ENCODE results near the gene EIF2S2. TPM values are rescaled to one million over a fixed set of nuclear protein-coding genes. Genes with fewer than 3 reads are reported as not detected.

The EIF2S2 gene
- total and polyA plus RNA-seq, 2 experiments from 2014 or later = 124 to 194 TPM

DNA sequence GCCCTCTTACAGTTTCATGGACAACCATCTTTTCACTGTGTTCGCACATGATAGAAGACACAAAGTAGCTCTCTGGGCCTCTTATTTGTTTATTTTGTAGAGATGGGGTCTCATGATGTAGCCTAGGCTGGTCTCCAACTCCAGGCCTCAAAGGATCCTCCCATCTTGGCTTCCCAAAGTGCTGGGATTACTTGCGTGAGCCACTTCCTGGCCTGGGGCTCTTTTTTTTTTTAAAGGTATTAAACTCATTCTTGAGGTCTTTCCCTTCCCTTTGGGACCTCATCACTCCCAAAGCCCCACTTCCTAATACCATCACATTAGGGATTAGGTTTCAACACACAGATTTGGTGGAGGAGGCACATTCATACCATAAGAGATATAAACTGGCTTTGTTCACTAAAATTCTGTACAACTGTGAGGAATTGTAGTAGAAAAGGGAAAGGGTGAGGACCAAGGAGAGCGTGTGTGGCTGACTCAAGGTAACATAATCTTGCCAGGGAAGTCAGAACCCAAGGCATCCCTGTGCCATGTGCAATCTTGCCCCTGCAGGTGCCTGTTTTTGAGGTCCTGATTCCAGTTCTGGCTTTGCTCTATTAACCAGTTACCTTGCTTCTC is 45.5 kb downstream of the EIF2S2 start (continued):
- TF ChIP-seq, protein P1, sequence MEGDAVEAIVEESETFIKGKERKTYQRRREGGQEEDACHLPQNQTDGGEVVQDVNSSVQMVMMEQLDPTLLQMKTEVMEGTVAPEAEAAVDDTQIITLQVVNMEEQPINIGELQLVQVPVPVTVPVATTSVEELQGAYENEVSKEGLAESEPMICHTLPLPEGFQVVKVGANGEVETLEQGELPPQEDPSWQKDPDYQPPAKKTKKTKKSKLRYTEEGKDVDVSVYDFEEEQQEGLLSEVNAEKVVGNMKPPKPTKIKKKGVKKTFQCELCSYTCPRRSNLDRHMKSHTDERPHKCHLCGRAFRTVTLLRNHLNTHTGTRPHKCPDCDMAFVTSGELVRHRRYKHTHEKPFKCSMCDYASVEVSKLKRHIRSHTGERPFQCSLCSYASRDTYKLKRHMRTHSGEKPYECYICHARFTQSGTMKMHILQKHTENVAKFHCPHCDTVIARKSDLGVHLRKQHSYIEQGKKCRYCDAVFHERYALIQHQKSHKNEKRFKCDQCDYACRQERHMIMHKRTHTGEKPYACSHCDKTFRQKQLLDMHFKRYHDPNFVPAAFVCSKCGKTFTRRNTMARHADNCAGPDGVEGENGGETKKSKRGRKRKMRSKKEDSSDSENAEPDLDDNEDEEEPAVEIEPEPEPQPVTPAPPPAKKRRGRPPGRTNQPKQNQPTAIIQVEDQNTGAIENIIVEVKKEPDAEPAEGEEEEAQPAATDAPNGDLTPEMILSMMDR (conservative IDR thresholded peaks at IDR 0.05; ENCODE audit: low read depth in 2 of 2) = no peak
- TF ChIP-seq JUNB (IDR thresholded peaks at IDR 0.05; ENCODE audit: unreplicated experiment) (no peak), NANOG (IDR thresholded peaks at IDR 0.05; ENCODE audit: borderline replicate concordance) (no peak)
- TF ChIP-seq, protein P2, sequence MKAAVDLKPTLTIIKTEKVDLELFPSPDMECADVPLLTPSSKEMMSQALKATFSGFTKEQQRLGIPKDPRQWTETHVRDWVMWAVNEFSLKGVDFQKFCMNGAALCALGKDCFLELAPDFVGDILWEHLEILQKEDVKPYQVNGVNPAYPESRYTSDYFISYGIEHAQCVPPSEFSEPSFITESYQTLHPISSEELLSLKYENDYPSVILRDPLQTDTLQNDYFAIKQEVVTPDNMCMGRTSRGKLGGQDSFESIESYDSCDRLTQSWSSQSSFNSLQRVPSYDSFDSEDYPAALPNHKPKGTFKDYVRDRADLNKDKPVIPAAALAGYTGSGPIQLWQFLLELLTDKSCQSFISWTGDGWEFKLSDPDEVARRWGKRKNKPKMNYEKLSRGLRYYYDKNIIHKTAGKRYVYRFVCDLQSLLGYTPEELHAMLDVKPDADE (IDR thresholded peaks at IDR 0.05) = no peak
- TF ChIP-seq, protein P3, sequence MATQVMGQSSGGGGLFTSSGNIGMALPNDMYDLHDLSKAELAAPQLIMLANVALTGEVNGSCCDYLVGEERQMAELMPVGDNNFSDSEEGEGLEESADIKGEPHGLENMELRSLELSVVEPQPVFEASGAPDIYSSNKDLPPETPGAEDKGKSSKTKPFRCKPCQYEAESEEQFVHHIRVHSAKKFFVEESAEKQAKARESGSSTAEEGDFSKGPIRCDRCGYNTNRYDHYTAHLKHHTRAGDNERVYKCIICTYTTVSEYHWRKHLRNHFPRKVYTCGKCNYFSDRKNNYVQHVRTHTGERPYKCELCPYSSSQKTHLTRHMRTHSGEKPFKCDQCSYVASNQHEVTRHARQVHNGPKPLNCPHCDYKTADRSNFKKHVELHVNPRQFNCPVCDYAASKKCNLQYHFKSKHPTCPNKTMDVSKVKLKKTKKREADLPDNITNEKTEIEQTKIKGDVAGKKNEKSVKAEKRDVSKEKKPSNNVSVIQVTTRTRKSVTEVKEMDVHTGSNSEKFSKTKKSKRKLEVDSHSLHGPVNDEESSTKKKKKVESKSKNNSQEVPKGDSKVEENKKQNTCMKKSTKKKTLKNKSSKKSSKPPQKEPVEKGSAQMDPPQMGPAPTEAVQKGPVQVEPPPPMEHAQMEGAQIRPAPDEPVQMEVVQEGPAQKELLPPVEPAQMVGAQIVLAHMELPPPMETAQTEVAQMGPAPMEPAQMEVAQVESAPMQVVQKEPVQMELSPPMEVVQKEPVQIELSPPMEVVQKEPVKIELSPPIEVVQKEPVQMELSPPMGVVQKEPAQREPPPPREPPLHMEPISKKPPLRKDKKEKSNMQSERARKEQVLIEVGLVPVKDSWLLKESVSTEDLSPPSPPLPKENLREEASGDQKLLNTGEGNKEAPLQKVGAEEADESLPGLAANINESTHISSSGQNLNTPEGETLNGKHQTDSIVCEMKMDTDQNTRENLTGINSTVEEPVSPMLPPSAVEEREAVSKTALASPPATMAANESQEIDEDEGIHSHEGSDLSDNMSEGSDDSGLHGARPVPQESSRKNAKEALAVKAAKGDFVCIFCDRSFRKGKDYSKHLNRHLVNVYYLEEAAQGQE (IDR thresholded peaks at IDR 0.05; ENCODE audit: unreplicated experiment) = no peak

DNA sequence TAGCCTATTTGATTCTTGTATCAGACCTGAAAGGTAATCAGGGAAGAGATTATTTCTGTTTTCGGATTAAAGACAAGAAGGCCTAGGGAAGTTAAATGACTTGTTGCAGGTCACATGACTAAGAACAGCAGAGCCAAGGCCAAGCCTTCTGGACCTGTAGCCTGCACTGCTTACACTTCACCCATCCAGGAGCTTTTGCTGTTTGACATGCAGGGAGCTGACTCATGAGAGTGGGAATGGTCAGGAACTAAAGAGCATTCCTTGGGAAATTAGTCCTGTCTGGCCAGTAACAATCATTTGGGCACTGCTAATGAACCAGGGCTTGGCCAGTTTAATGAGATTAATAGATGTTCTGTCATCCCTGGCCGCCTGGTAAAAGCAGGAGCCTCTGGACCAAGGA is 46.8 kb downstream of the EIF2S2 start:
- H3K27me3 ChIP-seq (ENCODE audit: insufficient read depth) = no peaks in the 10 kb centered on the region
- no peak for ATAC-seq
- H3K4me3 ChIP-seq = no peak overlapping the region
- peaks cover 66% of the 10 kb centered on the region for H4K20me1 ChIP-seq (replicated peaks; ENCODE audit: insufficient read depth)
- no peak for DNase-seq (ENCODE audit: low spot score)
- no peaks in the 10 kb centered on the region for H3K36me3 ChIP-seq (ENCODE audit: insufficient read depth)
- Mint-ChIP-seq H3K27ac (no peak overlapping the region), H3K4me1 (peaks cover 37% of the 10 kb centered on the region), H3K27me3 (ENCODE audit: insufficient read depth, low read depth, poor library complexity) (peaks cover 2% of the 10 kb centered on the region), H3K4me3 (no peak overlapping the region), H3K9me3 (no peaks in the 10 kb centered on the region), H3K36me3 (ENCODE audit: low read depth) (peaks cover 4% of the 10 kb centered on the region; the same call in 1 of the 3 replicates)
- H3K4me1 ChIP-seq (ENCODE audit: insufficient read depth) = peaks cover 21% of the 10 kb centered on the region
- H3F3A ChIP-seq (replicated peaks; ENCODE audit: low read depth) = 0 out of 2 replicates have a peak, but pooled peaks cover 4% of the 10 kb centered on the region
- 0 out of 2 replicates have a peak overlapping the region, but pooled peaks have one; percentile 14 for H3K27ac ChIP-seq (ENCODE audit: low read depth)
- no peak overlapping the region for H3K4me2 ChIP-seq
- H3K9me2 ChIP-seq (ENCODE audit: insufficient read depth) = no peaks in the 10 kb centered on the region
- no peak overlapping the region for H2AFZ ChIP-seq
- peaks cover 57% of the 10 kb centered on the region for H3K79me2 ChIP-seq (replicated peaks; ENCODE audit: insufficient read depth)
- no peak for TF ChIP-seq ZNF114 (CRISPR knock-in tag; IDR thresholded peaks at IDR 0.05)
- TF ChIP-seq, protein P2 (IDR thresholded peaks at IDR 0.05) = no peak
- TF ChIP-seq, protein P3 (IDR thresholded peaks at IDR 0.05; ENCODE audit: unreplicated experiment) = no peak
- TF ChIP-seq ZNF331 (CRISPR knock-in tag; IDR thresholded peaks at IDR 0.05; ENCODE audit: low read depth) = no peak
- no peak for TF ChIP-seq EZH2phosphoT487 (IDR thresholded peaks at IDR 0.05; ENCODE audit: unreplicated experiment)
- TF ChIP-seq NANOG (IDR thresholded peaks at IDR 0.05; ENCODE audit: borderline replicate concordance) = no peak
- TF ChIP-seq CREB1 (CRISPR knock-in tag; IDR thresholded peaks at IDR 0.05; ENCODE audit: low read depth) = no peak
- TF ChIP-seq EZH2 (IDR thresholded peaks at IDR 0.05; ENCODE audit: low read depth, unreplicated experiment) = no peak
- TF ChIP-seq JUNB (IDR thresholded peaks at IDR 0.05; ENCODE audit: unreplicated experiment) = no peak
- TF ChIP-seq STAT1 (IDR thresholded peaks at IDR 0.05; ENCODE audit: unreplicated experiment) = no peak
